AG04450 (cell line): ENCODE measurements around the gene IFIT2. TPM values are rescaled to one million over a fixed set of nuclear protein-coding genes. Genes with fewer than 3 reads are reported as not detected.

Source experiments
- CTCF ChIA-PET: fragments of 300-600, 350-600 bp; formaldehyde crosslinking; extraction: SDS; loops from one replicate; lab custom pipeline; 2022; ENCODE audit warnings: antibody characterized with exemption, inconsistent platforms; lab: Charles Lee
- POLR2A ChIA-PET: fragments of 350-600 bp; formaldehyde crosslinking; extraction: SDS; loops from one replicate; lab custom pipeline; 2021; ENCODE audit warnings: antibody characterized with exemption, inconsistent platforms; lab: Yijun Ruan, JAX
- DNase-seq: peaks from one replicate; pipeline ENCODE4 v3.0.0-alpha.2; 2011; ENCODE audit warnings: low read depth, low spot score
- H3K27ac ChIP-seq: one replicate; pipeline ENCODE4 v1.5.1; 2012; ENCODE audit warnings: low read depth, low read length, control low read depth
- H3K27me3 ChIP-seq: one replicate; pipeline ENCODE4 v1.6.0; 2012; ENCODE audit warnings: low read length; ENCODE audit not compliant: control insufficient read depth, insufficient read depth
- H3K4me3 ChIP-seq: 2 replicates; pipeline ENCODE4 v1.5.1; 2011; ENCODE audit warnings: mild to moderate bottlenecking, low read depth, low read length, control low read depth
- H3K9me3 ChIP-seq: 2 replicates; pipeline ENCODE4 v1.5.1; 2012; ENCODE audit warnings: low read length; ENCODE audit not compliant: control insufficient read depth, insufficient read depth
- polyA plus RNA-seq: library from polyadenylated mRNA; depleted of rRNA; stranded (reverse); fragments of >200 nt; gene quantifications from 2 replicates; pipeline ENCODE4 v1.2.3, GENCODE V29; 2011
- TF ChIP-seq, protein P1 (sequence below): IDR thresholded peaks from 2 replicates; pipeline ENCODE4 v1.5.1; 2011; ENCODE audit warnings: low read depth, low read length, control low read depth, inconsistent platforms

Gene IFIT2
- polyA plus RNA-seq, 1 experiment: 3.8 TPM

DNA sequence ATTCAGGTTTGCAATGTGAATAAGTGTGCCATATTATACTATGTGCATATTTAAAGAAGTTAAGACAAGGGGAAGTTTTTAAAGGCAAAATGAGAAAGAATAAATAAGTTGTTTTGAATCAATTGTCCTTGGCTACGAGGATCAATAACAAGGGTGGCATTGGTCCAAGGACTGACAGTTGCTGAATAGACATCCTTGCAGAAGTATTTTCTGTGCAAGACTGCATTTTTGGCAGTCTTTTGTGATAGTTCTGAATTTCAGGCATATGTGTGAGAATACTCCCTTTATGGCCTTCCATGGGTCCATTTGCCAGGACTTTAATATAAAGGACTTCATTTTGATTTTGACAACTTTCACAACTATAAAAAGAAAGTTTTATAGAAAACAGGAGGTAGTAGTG lies 44.9 kb upstream of the IFIT2 start:
- ChIA-PET CTCF (interaction anchor here (1.2 kb wide), 1 partner anchor 133 kb away, joined by 3 read pairs; no protein-coding TSS in a partner anchor), POLR2A (no interaction called here)
- TF ChIP-seq, protein P1, sequence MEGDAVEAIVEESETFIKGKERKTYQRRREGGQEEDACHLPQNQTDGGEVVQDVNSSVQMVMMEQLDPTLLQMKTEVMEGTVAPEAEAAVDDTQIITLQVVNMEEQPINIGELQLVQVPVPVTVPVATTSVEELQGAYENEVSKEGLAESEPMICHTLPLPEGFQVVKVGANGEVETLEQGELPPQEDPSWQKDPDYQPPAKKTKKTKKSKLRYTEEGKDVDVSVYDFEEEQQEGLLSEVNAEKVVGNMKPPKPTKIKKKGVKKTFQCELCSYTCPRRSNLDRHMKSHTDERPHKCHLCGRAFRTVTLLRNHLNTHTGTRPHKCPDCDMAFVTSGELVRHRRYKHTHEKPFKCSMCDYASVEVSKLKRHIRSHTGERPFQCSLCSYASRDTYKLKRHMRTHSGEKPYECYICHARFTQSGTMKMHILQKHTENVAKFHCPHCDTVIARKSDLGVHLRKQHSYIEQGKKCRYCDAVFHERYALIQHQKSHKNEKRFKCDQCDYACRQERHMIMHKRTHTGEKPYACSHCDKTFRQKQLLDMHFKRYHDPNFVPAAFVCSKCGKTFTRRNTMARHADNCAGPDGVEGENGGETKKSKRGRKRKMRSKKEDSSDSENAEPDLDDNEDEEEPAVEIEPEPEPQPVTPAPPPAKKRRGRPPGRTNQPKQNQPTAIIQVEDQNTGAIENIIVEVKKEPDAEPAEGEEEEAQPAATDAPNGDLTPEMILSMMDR: no peak
- peaks cover 8% of the 10 kb centered on the region; the same call in 1 of the 2 replicates for H3K9me3 ChIP-seq
- DNase-seq: no peak
- no peaks in the 10 kb centered on the region for H3K27me3 ChIP-seq
- H3K4me3 ChIP-seq: no peak overlapping the region
- no peak overlapping the region for H3K27ac ChIP-seq

DNA sequence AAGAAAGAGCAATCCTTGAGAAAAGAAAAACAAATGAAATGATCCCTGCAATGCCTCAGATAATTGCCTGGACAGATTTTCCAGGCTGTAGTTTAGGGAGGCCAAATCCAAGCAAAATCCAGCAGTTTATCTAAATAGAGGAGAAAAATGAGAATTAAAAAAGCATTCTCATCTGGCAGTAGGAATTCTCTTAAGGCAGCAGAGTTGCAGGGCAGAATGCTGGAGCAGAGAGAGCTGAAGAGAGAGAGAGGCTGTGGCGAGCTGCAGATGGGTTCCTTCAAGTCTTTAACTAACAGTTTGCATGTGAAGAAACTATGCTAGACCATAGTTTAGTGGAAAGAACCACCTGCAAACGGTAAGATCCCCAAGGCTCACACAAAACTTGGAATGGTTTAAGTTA lies 44.3 kb upstream of the IFIT2 start:
- Histone ChIP-seq H3K9me3 (peaks cover 8% of the 10 kb centered on the region; the same call in 1 of the 2 replicates), H3K4me3 (no peak overlapping the region), H3K27me3 (no peaks in the 10 kb centered on the region), H3K27ac (no peak overlapping the region)
- CTCF ChIA-PET: interaction anchor here (1.2 to 1.3 kb wide), 2 partner anchors 132 to 157 kb away, joined by 3 read pairs; partner anchors contain the start of gene IFIT5
- no peak for DNase-seq
- TF ChIP-seq, protein P1: no peak
- POLR2A ChIA-PET: no interaction called here

DNA sequence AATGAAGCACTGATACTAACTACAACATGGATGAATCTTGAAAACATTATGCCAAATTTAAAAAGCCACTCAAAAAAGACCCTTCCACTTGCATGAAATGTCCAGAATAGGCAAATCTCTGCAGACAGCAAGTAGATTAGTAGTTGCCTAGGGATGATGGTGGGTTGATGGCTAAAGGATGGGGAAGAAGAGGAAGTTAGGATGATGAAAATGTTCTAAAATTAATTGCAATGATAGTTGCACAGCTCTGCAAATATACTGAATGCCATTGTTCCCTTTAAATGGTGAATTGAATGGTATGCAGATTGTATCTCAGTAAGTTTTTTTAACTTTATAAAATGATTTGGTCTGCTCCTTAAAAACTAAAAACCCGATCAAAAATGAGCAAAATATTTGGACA lies 43.0 kb upstream of the IFIT2 start:
- H3K27me3 ChIP-seq: no peaks in the 10 kb centered on the region

DNA sequence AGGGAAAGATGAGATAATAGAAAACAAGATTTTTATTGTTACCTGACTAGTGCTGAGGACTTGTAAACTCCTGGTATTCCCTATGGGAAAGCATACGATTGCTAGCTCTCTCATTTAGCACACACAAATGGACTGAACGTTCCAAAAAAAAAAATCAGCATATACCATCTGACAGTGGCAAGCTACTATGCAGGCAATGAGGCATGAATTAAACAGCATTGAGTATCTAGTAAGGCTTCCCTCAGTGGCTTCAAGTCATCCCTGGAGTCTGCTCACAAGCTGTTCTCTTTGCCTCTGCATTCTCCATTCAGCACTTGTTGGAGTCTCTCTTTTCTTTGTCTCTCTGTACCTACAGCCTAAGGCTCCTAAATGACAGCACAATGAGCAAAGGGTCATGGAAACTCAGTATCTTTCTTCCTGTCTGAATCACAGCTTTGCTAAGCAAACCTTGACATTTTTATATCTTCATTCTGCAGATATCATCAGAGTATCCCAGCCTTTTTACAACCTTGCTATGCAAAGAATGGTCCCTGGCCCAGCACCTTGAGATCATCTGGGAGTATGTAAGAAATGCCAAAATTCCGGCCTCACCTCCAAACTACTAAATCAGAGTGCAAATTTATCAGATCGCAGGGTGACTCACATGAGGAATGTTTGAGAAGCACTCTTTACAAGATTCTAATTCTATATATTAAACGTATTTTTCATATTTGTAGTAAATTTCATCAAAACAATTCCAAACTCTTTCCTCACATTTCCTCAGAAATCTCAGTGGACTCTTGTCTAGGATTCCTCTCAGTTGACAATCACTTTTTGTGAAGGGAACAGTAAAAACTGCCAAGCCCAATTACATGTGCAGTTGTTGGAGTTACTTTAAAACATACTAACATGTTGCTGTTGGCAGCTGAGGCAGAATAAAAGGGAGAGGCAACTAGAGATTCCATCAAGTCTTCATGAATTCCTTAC lies 39.5 kb upstream of the IFIT2 start:
- Histone ChIP-seq H3K27me3 (no peaks in the 10 kb centered on the region), H3K9me3 (peaks cover 13% of the 10 kb centered on the region), H3K27ac (no peak overlapping the region), H3K4me3 (no peak overlapping the region)
- DNase-seq: no peak
- ChIA-PET POLR2A (no interaction called here), CTCF (interaction anchor here (0.5 kb wide), 1 partner anchor 279 kb away, joined by 4 read pairs; no protein-coding TSS in a partner anchor)
- TF ChIP-seq, protein P1: no peak

More for the DNA sequence above, 43.0 kb upstream of the IFIT2 start:
- CTCF ChIA-PET: interaction anchor here (0.6 to 1.3 kb wide), 2 partner anchors 8 to 155 kb away, joined by 3 read pairs; partner anchors contain the start of gene IFIT5
- no peak for DNase-seq
- POLR2A ChIA-PET: no interaction called here
- no peak overlapping the region for H3K27ac ChIP-seq
- H3K9me3 ChIP-seq: peaks cover 8% of the 10 kb centered on the region
- TF ChIP-seq, protein P1: no peak
- H3K4me3 ChIP-seq: no peak overlapping the region

DNA sequence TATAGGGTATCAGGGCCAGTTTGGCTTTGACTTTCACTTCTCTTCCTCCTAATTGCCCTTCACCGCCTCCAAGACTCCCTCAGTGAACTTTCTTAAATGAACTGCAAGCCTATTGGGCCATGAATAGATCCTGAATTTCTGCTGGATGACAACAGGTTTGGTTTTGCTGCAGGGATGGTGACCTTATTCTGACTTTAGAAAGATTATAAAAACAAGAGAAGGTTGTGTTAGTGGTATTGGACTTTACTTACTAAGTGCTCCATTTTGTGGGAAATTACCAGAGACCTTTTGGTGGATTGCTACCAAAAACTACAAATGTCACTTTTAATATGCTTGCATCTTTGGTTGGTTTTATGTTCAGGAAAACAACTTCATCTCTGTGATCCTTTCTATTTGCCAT lies 38.8 kb upstream of the IFIT2 start:
- TF ChIP-seq, protein P1: no peak
- POLR2A ChIA-PET: no interaction called here

More for the DNA sequence above, 38.8 kb upstream of the IFIT2 start:
- Histone ChIP-seq H3K4me3 (no peak overlapping the region), H3K27me3 (no peaks in the 10 kb centered on the region), H3K27ac (no peak overlapping the region), H3K9me3 (peaks cover 13% of the 10 kb centered on the region)
- no peak for DNase-seq
- CTCF ChIA-PET: interaction anchor here (1.6 kb wide), 1 partner anchor 106 kb away, joined by 9 read pairs; no protein-coding TSS in a partner anchor
